ENCODE measurements around the gene ST6GALNAC1. TPM values are rescaled to one million over a fixed set of nuclear protein-coding genes. Genes with fewer than 3 reads are reported as not detected.

The ST6GALNAC1 gene, protein sequence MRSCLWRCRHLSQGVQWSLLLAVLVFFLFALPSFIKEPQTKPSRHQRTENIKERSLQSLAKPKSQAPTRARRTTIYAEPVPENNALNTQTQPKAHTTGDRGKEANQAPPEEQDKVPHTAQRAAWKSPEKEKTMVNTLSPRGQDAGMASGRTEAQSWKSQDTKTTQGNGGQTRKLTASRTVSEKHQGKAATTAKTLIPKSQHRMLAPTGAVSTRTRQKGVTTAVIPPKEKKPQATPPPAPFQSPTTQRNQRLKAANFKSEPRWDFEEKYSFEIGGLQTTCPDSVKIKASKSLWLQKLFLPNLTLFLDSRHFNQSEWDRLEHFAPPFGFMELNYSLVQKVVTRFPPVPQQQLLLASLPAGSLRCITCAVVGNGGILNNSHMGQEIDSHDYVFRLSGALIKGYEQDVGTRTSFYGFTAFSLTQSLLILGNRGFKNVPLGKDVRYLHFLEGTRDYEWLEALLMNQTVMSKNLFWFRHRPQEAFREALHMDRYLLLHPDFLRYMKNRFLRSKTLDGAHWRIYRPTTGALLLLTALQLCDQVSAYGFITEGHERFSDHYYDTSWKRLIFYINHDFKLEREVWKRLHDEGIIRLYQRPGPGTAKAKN
- not detected in 2 replicates for total RNA-seq (2021; fragmentation: NEBNext Ultra II Directional; extraction: Animal tissue kit (Norgen Biotek cat#: 25700))
- polyA plus RNA-seq (2011; rRNA removed), result not detected in 2 replicates
- polyA plus RNA-seq (2011; cell fraction: cytosol; rRNA removed), result not detected
- polyA plus RNA-seq (2011; cell fraction: nucleus; rRNA removed), result not detected
- not detected in 4 replicates for polyA plus RNA-seq (2012, experiment 1 of 2)
- not detected for polyA plus RNA-seq (2012, experiment 2 of 2)
- not detected for polyA plus RNA-seq (2013, experiment 1 of 2)
- not detected for polyA plus RNA-seq (2013, experiment 2 of 2)
- not detected in 2 replicates for polyA minus RNA-seq (2011; rRNA and poly(A)+ RNA removed)
- polyA minus RNA-seq (2011; cell fraction: cytosol; rRNA and poly(A)+ RNA removed), result not detected
- polyA minus RNA-seq (2011; cell fraction: nucleus; rRNA and poly(A)+ RNA removed), result not detected
- long read RNA-seq, experiment 1, result 0 reads
- long read RNA-seq, experiment 2, result 0 reads

DNA sequence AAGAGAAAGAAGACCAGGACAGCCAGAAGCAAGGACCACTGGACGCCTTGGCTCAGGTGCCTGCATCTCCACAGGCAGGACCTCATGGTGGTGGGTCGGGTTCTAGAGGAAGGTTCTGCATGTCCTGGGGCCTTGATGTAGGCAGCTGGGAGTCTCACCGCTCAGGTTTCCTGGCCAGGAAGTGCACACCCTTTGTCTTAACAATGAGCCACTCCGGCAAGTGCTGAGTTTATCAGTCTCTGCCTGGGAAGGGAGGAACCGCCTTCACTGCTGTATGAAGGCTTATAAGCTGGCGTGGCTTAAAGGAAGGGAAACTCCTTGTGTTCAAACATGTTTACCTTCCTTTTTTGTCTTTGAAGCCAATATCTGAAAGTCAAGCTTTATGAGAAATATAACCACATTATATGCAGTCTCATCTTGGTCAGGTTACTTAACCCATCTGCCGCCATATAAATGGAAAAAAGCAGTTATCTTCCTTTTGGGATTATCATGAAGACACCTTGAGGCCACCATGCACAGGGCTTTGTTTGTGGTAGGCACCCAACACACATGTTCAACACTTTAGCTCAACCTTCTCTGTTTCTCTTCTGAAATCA is at the start of gene ST6GALNAC1:
ST6GALNAC1 (minus strand) TSS at position 205 of the 596 bp plus-strand sequence; CDS start at position 86, 119 bp downstream.
- WGBS, 2 experiments (ENCODE audit: extremely low coverage in 1 of 2, insufficient coverage in 1 of 2, insufficient read length in 1 of 2, insufficient replicate concordance in 2 of 2, low coverage in 1 of 2, low lambda C conversion rate in 2 of 2, missing lambda C conversion rate in 1 of 2), result 91% methylated on average over 7 of the region's 7 CpGs; no CpG with 5 or more reads in 1 of the 2 experiments
- H3K23ac ChIP-seq (ENCODE audit: insufficient read length), result no peak within 1 kb of the TSS
- peak within 1 kb of the TSS; percentile 48; the same call in 1 of the 2 replicates for H2BK20ac ChIP-seq (ENCODE audit: low read length)
- H2AFZ ChIP-seq (ENCODE audit: low read length), result no peak within 1 kb of the TSS
- no peak within 1 kb of the TSS for H4K5ac ChIP-seq (ENCODE audit: insufficient read length, low read depth, low read length)
- H2BK15ac ChIP-seq (ENCODE audit: low read length), result peak within 1 kb of the TSS; percentile 77; the same call in 1 of the 2 replicates
- no peaks in the 10 kb centered on the region; the same call in 1 of the 2 replicates for H3K23me2 ChIP-seq (ENCODE audit: low read depth, low read length)
- no peak within 1 kb of the TSS for H2BK120ac ChIP-seq (replicated peaks; ENCODE audit: low read depth, low read length)
- no peaks in the 10 kb centered on the region for H3K9me3 ChIP-seq (ENCODE audit: insufficient read depth in 2 of 2, low read depth in 1 of 2, low read length in 1 of 2)
- no peak within 1 kb of the TSS for H3K56ac ChIP-seq (replicated peaks; ENCODE audit: insufficient read length, low read depth, low read length)
- H4K8ac ChIP-seq (ENCODE audit: extremely low read depth, insufficient read depth, low read length), result no peak within 1 kb of the TSS; the same call in 1 of the 2 replicates
- no peaks in the 10 kb centered on the region for H4K20me1 ChIP-seq (replicated peaks in 1 of 2; ENCODE audit: control insufficient read depth in 1 of 2, insufficient read depth in 2 of 2, low read length in 2 of 2)
- no peak within 1 kb of the TSS for H3K4me3 ChIP-seq (ENCODE audit: extremely low read depth in 1 of 4, insufficient read depth in 2 of 4, low read depth in 3 of 4, low read length in 4 of 4)
- H3K14ac ChIP-seq (ENCODE audit: insufficient read length), result no peak within 1 kb of the TSS
- no peak within 1 kb of the TSS for H3K18ac ChIP-seq (ENCODE audit: extremely low read depth, low read length)
- ChIA-PET CTCF (ENCODE audit: partially characterized antibody) (interaction anchor here (2.1 kb wide), 1 partner anchor 20 kb away, joined by 7 read pairs; no protein-coding TSS in a partner anchor), POLR2A (ENCODE audit: partially characterized antibody) (no interaction called here)
- no peak within 1 kb of the TSS for H3K9ac ChIP-seq (replicated peaks in 1 of 4; ENCODE audit: extremely low read depth in 1 of 4, low read depth in 3 of 4, low read length in 3 of 4)
- H3K79me2 ChIP-seq (ENCODE audit: control insufficient read depth in 1 of 2, insufficient read depth in 2 of 2, low read length in 2 of 2), result no peaks in the 10 kb centered on the region
- H3K27ac ChIP-seq (ENCODE audit: low read depth, low read length), result no peak within 1 kb of the TSS
- H3K4me1 ChIP-seq (replicated peaks in 1 of 4; ENCODE audit: control insufficient read depth in 3 of 4, insufficient read depth in 4 of 4, low read length in 3 of 4), result peaks cover 0 to 5% (median 3%) of the 10 kb centered on the region in 4 experiments; a peak in 3 of 7 replicates
- no peaks in the 10 kb centered on the region for H3K36me3 ChIP-seq (ENCODE audit: control insufficient read depth in 2 of 4, insufficient read depth in 4 of 4, low read length in 3 of 4)
- no peak within 1 kb of the TSS for H2AK5ac ChIP-seq (ENCODE audit: low read depth, low read length)
- no peaks in the 10 kb centered on the region for H3K79me1 ChIP-seq (ENCODE audit: low read depth, low read length)
- no peak within 1 kb of the TSS for H4K91ac ChIP-seq (replicated peaks; ENCODE audit: insufficient read length, low read length)
- no peak within 1 kb of the TSS for H3K4me2 ChIP-seq (ENCODE audit: insufficient read depth in 1 of 2, low read depth in 2 of 2, low read length in 2 of 2)
- H2BK12ac ChIP-seq (ENCODE audit: low read depth, low read length), result peak within 1 kb of the TSS; percentile 90; the same call in 1 of the 2 replicates
- DNase-seq (ENCODE audit: low read depth in 1 of 2, low spot score in 2 of 2) (no peak), FAIRE-seq (no peak)
- no peak within 1 kb of the TSS for H2BK5ac ChIP-seq (ENCODE audit: low read depth, low read length)
- no peak within 1 kb of the TSS for H3K4ac ChIP-seq (replicated peaks; ENCODE audit: insufficient read length, low read depth, low read length)
- H3K27me3 ChIP-seq (replicated peaks in 1 of 4; ENCODE audit: control insufficient read depth in 3 of 4, extremely low read depth in 1 of 4, insufficient read depth in 3 of 4, low read length in 3 of 4), result no peaks in the 10 kb centered on the region
- no peak for TF ChIP-seq RFX5 (IDR thresholded peaks at IDR 0.05; ENCODE audit: borderline replicate concordance, low read depth, low read length)
- TF ChIP-seq TCF12 (IDR thresholded peaks at IDR 0.05; ENCODE audit: low read depth, low read length), result no peak
- TF ChIP-seq SIRT6 (IDR thresholded peaks at IDR 0.05; ENCODE audit: low read length), result no peak
- TF ChIP-seq CHD2 (IDR thresholded peaks at IDR 0.05; ENCODE audit: low read length), result no peak
- TF ChIP-seq GABPA (IDR thresholded peaks at IDR 0.05; ENCODE audit: borderline replicate concordance, insufficient read depth, low read length), result no peak
- TF ChIP-seq RBBP5 (IDR thresholded peaks at IDR 0.05; ENCODE audit: borderline replicate concordance, low read depth, low read length), result no peak
- TF ChIP-seq MAFK (IDR thresholded peaks at IDR 0.05; ENCODE audit: low read depth, low read length), result no peak
- no peak for TF ChIP-seq BACH1 (IDR thresholded peaks at IDR 0.05; ENCODE audit: low read length)
- no peak for TF ChIP-seq BCL11A (IDR thresholded peaks at IDR 0.05; ENCODE audit: low read depth in 2 of 2, low read length in 2 of 2)
